Mesothelial cell of epicardium (in vitro differentiated cells): Measurements from ENCODE around the gene CYTH4. TPM values are rescaled to one million over a fixed set of nuclear protein-coding genes. Genes with fewer than 3 reads are reported as not detected.

Experiments
- DNase-seq, 2 experiments: peaks; one replicate each; pipeline ENCODE4 v3.0.0; 2021; ENCODE audit warnings: low spot score in 2 of 2; ENCODE audit not compliant: unreplicated experiment in 2 of 2
- H3K27ac Mint-ChIP-seq: 2 replicates; pipeline ENCODE4 v1.8.0; 2021; ENCODE audit warnings: mixed read lengths
- H3K27me3 Mint-ChIP-seq: 2 replicates; pipeline ENCODE4 v1.8.0; 2021; ENCODE audit warnings: low read depth, mixed read lengths
- H3K36me3 Mint-ChIP-seq: 2 replicates; pipeline ENCODE4 v1.8.0; 2021; ENCODE audit warnings: mixed read lengths
- H3K4me1 Mint-ChIP-seq: 2 replicates; pipeline ENCODE4 v1.8.0; 2021; ENCODE audit warnings: mixed read lengths
- H3K4me3 Mint-ChIP-seq: 2 replicates; pipeline ENCODE4 v1.8.0; 2021; ENCODE audit warnings: mild to moderate bottlenecking, moderate library complexity, mixed read lengths
- H3K9me3 Mint-ChIP-seq: 2 replicates; pipeline ENCODE4 v1.8.0; 2021; ENCODE audit warnings: mixed read lengths
- total RNA-seq: library from RNA; stranded (reverse); gene quantifications from 3 replicates; pipeline ENCODE4 v1.2.1, GENCODE V29; 2021
- TF ChIP-seq, protein P1 (sequence below): fragments of 200-600 bp; sonication (generic); IDR thresholded peaks from one replicate; pipeline ENCODE4 v1.5.0; 2021; ENCODE audit warnings: antibody characterized with exemption; ENCODE audit not compliant: unreplicated experiment

CYTH4 gene
- total RNA-seq, 1 donor from 2014 or later, result not detected

DNA sequence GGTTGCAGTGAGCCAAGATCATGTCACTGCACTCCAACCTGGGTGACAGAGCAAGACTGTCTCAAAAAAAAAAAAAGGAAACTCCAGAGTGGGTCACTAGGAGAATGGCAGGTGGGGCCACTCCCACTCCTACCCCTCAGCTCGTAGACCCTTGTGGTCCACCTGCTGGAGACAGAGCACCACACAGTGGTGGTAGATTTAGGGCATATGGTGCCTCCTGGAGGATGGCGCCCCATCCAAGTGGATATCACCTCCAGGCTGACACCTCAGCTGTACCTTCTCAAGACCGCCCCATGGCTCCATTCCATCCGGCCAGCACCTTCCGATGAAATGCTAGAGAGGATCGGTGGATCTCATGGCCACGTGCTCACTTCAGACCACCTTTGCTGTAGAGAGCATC, 6.2 kb downstream of the CYTH4 start:
- no peaks in the 10 kb centered on the region for H3K9me3 Mint-ChIP-seq
- H3K36me3 Mint-ChIP-seq, result no peaks in the 10 kb centered on the region
- DNase-seq, result no peak
- TF ChIP-seq, protein P1, sequence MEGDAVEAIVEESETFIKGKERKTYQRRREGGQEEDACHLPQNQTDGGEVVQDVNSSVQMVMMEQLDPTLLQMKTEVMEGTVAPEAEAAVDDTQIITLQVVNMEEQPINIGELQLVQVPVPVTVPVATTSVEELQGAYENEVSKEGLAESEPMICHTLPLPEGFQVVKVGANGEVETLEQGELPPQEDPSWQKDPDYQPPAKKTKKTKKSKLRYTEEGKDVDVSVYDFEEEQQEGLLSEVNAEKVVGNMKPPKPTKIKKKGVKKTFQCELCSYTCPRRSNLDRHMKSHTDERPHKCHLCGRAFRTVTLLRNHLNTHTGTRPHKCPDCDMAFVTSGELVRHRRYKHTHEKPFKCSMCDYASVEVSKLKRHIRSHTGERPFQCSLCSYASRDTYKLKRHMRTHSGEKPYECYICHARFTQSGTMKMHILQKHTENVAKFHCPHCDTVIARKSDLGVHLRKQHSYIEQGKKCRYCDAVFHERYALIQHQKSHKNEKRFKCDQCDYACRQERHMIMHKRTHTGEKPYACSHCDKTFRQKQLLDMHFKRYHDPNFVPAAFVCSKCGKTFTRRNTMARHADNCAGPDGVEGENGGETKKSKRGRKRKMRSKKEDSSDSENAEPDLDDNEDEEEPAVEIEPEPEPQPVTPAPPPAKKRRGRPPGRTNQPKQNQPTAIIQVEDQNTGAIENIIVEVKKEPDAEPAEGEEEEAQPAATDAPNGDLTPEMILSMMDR, result no peak
- no peak overlapping the region for H3K27ac Mint-ChIP-seq
- peaks cover 45% of the 10 kb centered on the region for H3K27me3 Mint-ChIP-seq
- H3K4me3 Mint-ChIP-seq, result no peak overlapping the region
- H3K4me1 Mint-ChIP-seq, result no peaks in the 10 kb centered on the region

DNA sequence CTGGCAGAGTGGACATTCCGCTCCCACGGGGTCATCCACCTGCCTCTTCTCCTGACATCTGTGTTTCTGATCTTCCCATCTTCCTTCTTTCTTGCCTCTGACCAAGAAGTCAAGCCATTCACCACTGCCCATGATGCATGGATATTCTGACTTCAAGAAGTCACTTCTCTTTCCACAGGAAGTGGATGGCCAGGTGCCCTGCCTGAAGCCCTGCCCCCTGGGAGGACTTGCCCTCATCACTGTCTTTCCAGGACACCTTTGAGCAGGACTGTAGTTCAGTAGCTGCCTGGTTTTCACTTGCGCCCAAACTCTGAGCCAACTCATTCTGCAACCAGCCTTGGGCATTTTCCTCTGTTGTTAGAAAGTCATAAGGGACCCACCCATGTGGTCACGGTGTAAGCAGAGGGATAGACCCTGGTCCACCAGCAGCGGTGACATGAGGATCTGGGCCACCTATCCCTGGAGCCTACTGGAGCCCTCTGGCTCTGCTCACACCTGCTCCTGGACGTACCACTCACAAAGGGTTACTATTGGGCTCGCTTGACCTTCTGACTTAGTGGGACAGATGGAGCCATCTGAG, 6.9 kb downstream of the CYTH4 start:
- H3K27ac Mint-ChIP-seq, result no peak overlapping the region
- TF ChIP-seq, protein P1, result no peak
- H3K27me3 Mint-ChIP-seq, result peaks cover 46% of the 10 kb centered on the region
- H3K4me3 Mint-ChIP-seq, result no peak overlapping the region
- no peaks in the 10 kb centered on the region for H3K36me3 Mint-ChIP-seq
- no peaks in the 10 kb centered on the region for H3K4me1 Mint-ChIP-seq
- H3K9me3 Mint-ChIP-seq, result no peaks in the 10 kb centered on the region
- no peak for DNase-seq

DNA sequence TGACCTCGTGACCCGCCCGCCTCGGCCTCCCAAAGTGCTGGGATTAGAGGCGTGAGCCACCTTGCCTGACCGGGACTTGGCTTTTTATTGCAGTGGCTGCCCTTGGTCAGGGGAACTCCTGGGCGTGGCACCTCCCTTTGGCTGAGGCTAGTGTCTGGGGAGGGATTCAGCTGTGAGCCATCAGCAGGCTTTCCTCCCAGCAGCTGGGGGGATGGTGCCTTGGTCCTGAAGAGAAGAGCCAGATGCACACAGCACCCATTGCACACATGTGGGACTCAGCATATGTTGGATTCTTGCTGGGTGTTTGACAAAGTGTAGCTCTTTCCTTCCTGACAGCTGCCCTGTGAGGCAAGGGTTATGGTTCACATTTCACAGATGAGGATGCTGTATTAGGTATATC, 8.4 kb downstream of the CYTH4 start:
- Mint-ChIP-seq H3K27me3 (peaks cover 41% of the 10 kb centered on the region), H3K4me3 (no peak overlapping the region), H3K36me3 (no peaks in the 10 kb centered on the region), H3K27ac (no peak overlapping the region), H3K4me1 (no peaks in the 10 kb centered on the region), H3K9me3 (no peaks in the 10 kb centered on the region)
- TF ChIP-seq, protein P1, result no peak
- DNase-seq, result no peak

DNA sequence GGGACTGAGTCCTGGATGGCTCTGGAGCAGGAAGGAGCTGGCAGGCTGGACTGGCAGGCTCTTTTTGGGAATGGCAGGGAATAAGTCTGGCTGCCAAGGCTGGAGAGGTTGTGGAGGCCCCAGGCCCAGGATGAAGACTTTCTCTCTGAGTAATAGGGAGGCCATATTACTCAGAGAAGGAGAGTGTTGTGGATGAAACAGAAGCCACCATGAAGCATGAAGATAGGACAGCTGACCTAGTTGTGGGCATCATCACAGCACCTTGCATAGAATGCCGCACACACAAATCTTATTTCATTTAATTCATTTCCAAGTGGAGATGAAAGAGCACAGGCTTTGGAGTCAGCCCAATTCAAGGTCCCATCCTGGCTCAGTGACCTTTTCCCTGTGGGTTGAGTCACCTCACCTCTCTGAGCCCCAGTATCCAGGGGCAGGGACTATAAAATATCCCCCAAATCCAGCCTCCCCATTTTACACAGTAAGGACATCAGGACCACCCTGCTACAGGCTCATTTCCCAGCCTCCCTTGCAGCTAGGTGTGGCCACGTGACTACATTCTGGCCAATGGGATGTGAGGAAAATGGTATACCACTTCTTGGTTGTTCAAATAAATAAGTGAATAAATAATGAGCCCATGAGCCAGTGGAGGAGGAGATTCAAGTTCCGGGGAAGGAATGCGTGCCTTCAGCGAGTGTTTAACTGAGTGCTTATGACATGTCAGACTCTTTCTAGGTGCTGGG, 9.4 kb downstream of the CYTH4 start:
- TF ChIP-seq, protein P1, result no peak
- DNase-seq, result no peak
- Mint-ChIP-seq H3K36me3 (no peaks in the 10 kb centered on the region), H3K4me3 (no peak overlapping the region), H3K27ac (no peak overlapping the region), H3K27me3 (peaks cover 31% of the 10 kb centered on the region), H3K4me1 (no peaks in the 10 kb centered on the region), H3K9me3 (no peaks in the 10 kb centered on the region)

DNA sequence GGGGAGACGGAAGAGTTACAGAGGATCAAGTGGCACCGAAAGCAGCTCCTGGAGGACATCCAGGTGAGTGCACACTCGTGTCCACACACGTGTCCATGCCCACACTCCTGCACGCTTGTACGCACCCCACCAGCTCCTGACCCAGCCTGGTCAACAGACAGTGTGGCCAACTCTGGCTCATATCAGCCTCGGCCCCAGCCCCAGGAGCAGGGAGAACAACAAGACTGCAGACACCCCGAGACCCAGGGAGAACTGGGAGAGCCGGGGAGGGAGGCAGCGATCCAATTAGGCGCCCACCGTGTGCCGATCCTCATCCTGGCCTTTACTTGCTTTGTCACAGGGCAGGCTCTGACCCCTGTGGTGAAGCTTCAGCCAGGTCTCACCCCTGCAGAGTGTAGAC, 10.3 kb downstream of the CYTH4 start:
- Mint-ChIP-seq H3K4me3 (no peak overlapping the region), H3K4me1 (no peaks in the 10 kb centered on the region), H3K9me3 (no peaks in the 10 kb centered on the region), H3K36me3 (no peaks in the 10 kb centered on the region), H3K27me3 (peaks cover 22% of the 10 kb centered on the region), H3K27ac (no peak overlapping the region)
- no peak for DNase-seq
- TF ChIP-seq, protein P1, result no peak
